ENCODE data around the gene SYT1. TPM values are rescaled to one million over a fixed set of nuclear protein-coding genes. Genes with fewer than 3 reads are reported as not detected.

SYT1 gene
- polyA plus RNA-seq, 3 donors: 0.72 TPM; not detected in 2

DNA sequence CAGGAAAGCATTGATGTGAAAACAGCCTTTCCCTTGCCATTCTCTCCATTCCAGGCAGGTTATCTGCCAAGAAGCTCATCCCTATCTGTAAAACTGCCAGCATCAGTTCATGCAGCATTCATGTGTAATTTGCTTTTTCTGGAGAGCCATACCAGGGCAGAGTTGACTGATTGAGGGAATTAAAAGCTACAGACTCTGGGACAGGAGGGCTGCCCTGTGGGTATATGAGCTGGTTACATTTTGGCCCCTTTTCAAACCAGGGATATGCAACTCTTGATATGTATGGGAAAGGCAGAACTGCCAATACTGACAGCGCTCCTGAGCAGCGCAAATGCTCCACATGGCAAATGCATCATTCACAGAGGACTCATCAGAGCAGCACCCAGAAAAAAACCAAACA, 53.7 kb downstream of the SYT1 start:
- Histone ChIP-seq H3K36me3 (replicated peaks in 1 of 2; ENCODE audit: control insufficient read depth in 1 of 2, insufficient read depth in 2 of 2, low read length in 2 of 2) (no peaks in the 10 kb centered on the region), H2AFZ (ENCODE audit: insufficient read depth, low read depth, low read length, poor library complexity, severe bottlenecking) (no peak overlapping the region), H4K20me1 (ENCODE audit: insufficient read depth, low read length) (no peaks in the 10 kb centered on the region), H3K4me3 (replicated peaks in 1 of 3; ENCODE audit: low read depth in 2 of 3, low read length in 3 of 3) (no peak overlapping the region), H3K9ac (ENCODE audit: insufficient read depth, low read length, poor library complexity, severe bottlenecking) (no peak overlapping the region), H3K27me3 (ENCODE audit: control insufficient read depth in 2 of 2, insufficient read depth in 2 of 2, low read length in 2 of 2) (no peaks in the 10 kb centered on the region), H3K9me3 (replicated peaks in 1 of 2; ENCODE audit: control insufficient read depth in 1 of 2, insufficient read depth in 1 of 2, low read length in 2 of 2) (no peaks in the 10 kb centered on the region), H3K4me1 (ENCODE audit: control insufficient read depth in 1 of 2, insufficient read depth in 2 of 2, low read length in 2 of 2) (no peaks in the 10 kb centered on the region), H3K27ac (ENCODE audit: low read depth in 1 of 2, low read length in 2 of 2) (no peak overlapping the region), H3K4me2 (replicated peaks; ENCODE audit: extremely low read depth, low read length, poor library complexity, severe bottlenecking) (no peak overlapping the region), H3K79me2 (ENCODE audit: insufficient read depth, low read length) (no peaks in the 10 kb centered on the region)
- TF ChIP-seq, protein P1, sequence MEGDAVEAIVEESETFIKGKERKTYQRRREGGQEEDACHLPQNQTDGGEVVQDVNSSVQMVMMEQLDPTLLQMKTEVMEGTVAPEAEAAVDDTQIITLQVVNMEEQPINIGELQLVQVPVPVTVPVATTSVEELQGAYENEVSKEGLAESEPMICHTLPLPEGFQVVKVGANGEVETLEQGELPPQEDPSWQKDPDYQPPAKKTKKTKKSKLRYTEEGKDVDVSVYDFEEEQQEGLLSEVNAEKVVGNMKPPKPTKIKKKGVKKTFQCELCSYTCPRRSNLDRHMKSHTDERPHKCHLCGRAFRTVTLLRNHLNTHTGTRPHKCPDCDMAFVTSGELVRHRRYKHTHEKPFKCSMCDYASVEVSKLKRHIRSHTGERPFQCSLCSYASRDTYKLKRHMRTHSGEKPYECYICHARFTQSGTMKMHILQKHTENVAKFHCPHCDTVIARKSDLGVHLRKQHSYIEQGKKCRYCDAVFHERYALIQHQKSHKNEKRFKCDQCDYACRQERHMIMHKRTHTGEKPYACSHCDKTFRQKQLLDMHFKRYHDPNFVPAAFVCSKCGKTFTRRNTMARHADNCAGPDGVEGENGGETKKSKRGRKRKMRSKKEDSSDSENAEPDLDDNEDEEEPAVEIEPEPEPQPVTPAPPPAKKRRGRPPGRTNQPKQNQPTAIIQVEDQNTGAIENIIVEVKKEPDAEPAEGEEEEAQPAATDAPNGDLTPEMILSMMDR (IDR thresholded peaks at IDR 0.05): no peak
- intact Hi-C loops (cut with micrococcal nuclease): no loop called here
- no peak overlapping the region for H3K4me3 Mint-ChIP-seq
- H3K9me3 Mint-ChIP-seq: no peaks in the 10 kb centered on the region
- 100% methylated on average over 2 of the region's 2 CpGs for WGBS (ENCODE audit: insufficient coverage)
- DNase-seq: no peak
- no peaks in the 10 kb centered on the region for H3K36me3 Mint-ChIP-seq
- H3K4me1 Mint-ChIP-seq: no peaks in the 10 kb centered on the region
- H3K27ac Mint-ChIP-seq: no peak overlapping the region
- no peaks in the 10 kb centered on the region for H3K27me3 Mint-ChIP-seq (ENCODE audit: low read depth in 3 of 3)

GRCh38 chr12:78928200-78929074, 63.9 kb downstream of the SYT1 start:
- no peaks in the 10 kb centered on the region for H3K36me3 Mint-ChIP-seq
- no peak overlapping the region for H3K9ac ChIP-seq (ENCODE audit: insufficient read depth, low read length, poor library complexity, severe bottlenecking)
- H3K4me3 ChIP-seq (replicated peaks in 1 of 3; ENCODE audit: low read depth in 2 of 3, low read length in 3 of 3): no peak overlapping the region
- H3K27ac Mint-ChIP-seq: no peak overlapping the region
- H3K36me3 ChIP-seq (replicated peaks in 1 of 2; ENCODE audit: control insufficient read depth in 1 of 2, insufficient read depth in 2 of 2, low read length in 2 of 2): no peaks in the 10 kb centered on the region
- no CpG with 5 or more reads among the region's 5 CpGs for WGBS (ENCODE audit: insufficient coverage)
- H2AFZ ChIP-seq (ENCODE audit: insufficient read depth, low read depth, low read length, poor library complexity, severe bottlenecking): no peak overlapping the region
- no peaks in the 10 kb centered on the region for H3K4me1 ChIP-seq (ENCODE audit: control insufficient read depth in 1 of 2, insufficient read depth in 2 of 2, low read length in 2 of 2)
- no peaks in the 10 kb centered on the region for H3K79me2 ChIP-seq (ENCODE audit: insufficient read depth, low read length)
- no peak overlapping the region for H3K4me3 Mint-ChIP-seq
- no peaks in the 10 kb centered on the region for H3K27me3 ChIP-seq (ENCODE audit: control insufficient read depth in 2 of 2, insufficient read depth in 2 of 2, low read length in 2 of 2)
- H3K4me1 Mint-ChIP-seq: no peaks in the 10 kb centered on the region
- H3K27me3 Mint-ChIP-seq (ENCODE audit: low read depth in 3 of 3): peaks cover 0 to 1% (median 1%) of the 10 kb centered on the region in 3 donors
- no peaks in the 10 kb centered on the region for H3K9me3 ChIP-seq (replicated peaks in 1 of 2; ENCODE audit: control insufficient read depth in 1 of 2, insufficient read depth in 1 of 2, low read length in 2 of 2)
- H3K4me2 ChIP-seq (replicated peaks; ENCODE audit: extremely low read depth, low read length, poor library complexity, severe bottlenecking): no peak overlapping the region
- TF ChIP-seq, protein P1 (IDR thresholded peaks at IDR 0.05): no peak
- DNase-seq: no peak
- H3K9me3 Mint-ChIP-seq: peaks cover 0 to 3% (median 2%) of the 10 kb centered on the region in 7 donors
- intact Hi-C loops (cut with micrococcal nuclease): no loop called here
- H3K27ac ChIP-seq (ENCODE audit: low read depth in 1 of 2, low read length in 2 of 2): no peak overlapping the region
- no peaks in the 10 kb centered on the region for H4K20me1 ChIP-seq (ENCODE audit: insufficient read depth, low read length)

Measured in CD14-positive monocyte (primary cell).